ENCODE results near the gene ACTG1. TPM values are rescaled to one million over a fixed set of nuclear protein-coding genes. Genes with fewer than 3 reads are reported as not detected.

ACTG1 gene
- total RNA-seq, 1 experiment from 2014 or later, result 1,461 TPM

- BruUV-seq (replicated peaks), result no TSS peak
- no peak for TF ChIP-seq CTCF (IDR thresholded peaks at IDR 0.05; ENCODE audit: unreplicated experiment)
- H3K36me3 Mint-ChIP-seq (ENCODE audit: insufficient read depth, unreplicated experiment), result peaks cover 47% of the 10 kb centered on the region
- no peaks in the 10 kb centered on the region for H3K27me3 Mint-ChIP-seq (ENCODE audit: insufficient read depth, unreplicated experiment)
- peak overlapping the region; percentile 89 for H3K27ac Mint-ChIP-seq (ENCODE audit: low read depth, unreplicated experiment)
- POLR2A ChIA-PET, result interaction anchor here (0.5 to 9.4 kb wide), 15 partner anchors 9 to 275 kb away, joined by 3 to 169 read pairs (median 4); partner anchors contain the start of genes BAHCC1, FAAP100, NDUFAF8 and SLC38A10
- H3K9me3 Mint-ChIP-seq (ENCODE audit: unreplicated experiment), result no peaks in the 10 kb centered on the region
- intact Hi-C loops (cut with micrococcal nuclease), result loop anchor here (2.0 kb wide), 1 partner anchor 87 kb away; no protein-coding TSS in a partner anchor
- CTCF ChIA-PET, result interaction anchor here (0.6 kb wide), 2 partner anchors 82 to 88 kb away, joined by 3 read pairs; no protein-coding TSS in a partner anchor
- H3K4me1 Mint-ChIP-seq (ENCODE audit: insufficient read depth, unreplicated experiment), result peaks cover 23% of the 10 kb centered on the region
- peak overlapping the region; percentile 92 for H3K4me3 Mint-ChIP-seq (ENCODE audit: unreplicated experiment)
- peak; percentile 81 for DNase-seq (ENCODE audit: unreplicated experiment)
Measured at GRCh38 chr17:81513753-81514488, 1.3 kb upstream of the ACTG1 start.

- TF ChIP-seq CTCF (IDR thresholded peaks at IDR 0.05; ENCODE audit: unreplicated experiment), result no peak
- Mint-ChIP-seq H3K36me3 (ENCODE audit: insufficient read depth, unreplicated experiment) (peaks cover 52% of the 10 kb centered on the region), H3K4me3 (ENCODE audit: unreplicated experiment) (peak overlapping the region; percentile 92), H3K27ac (ENCODE audit: low read depth, unreplicated experiment) (peak overlapping the region; percentile 89), H3K27me3 (ENCODE audit: insufficient read depth, unreplicated experiment) (no peaks in the 10 kb centered on the region), H3K9me3 (ENCODE audit: unreplicated experiment) (no peaks in the 10 kb centered on the region), H3K4me1 (ENCODE audit: insufficient read depth, unreplicated experiment) (peaks cover 25% of the 10 kb centered on the region)
- no TSS peak for BruUV-seq (replicated peaks)
- ChIA-PET POLR2A (interaction anchor here (0.5 to 9.4 kb wide), 10 partner anchors 39 to 274 kb away, joined by 3 to 169 read pairs (median 6); partner anchors contain the start of genes BAHCC1, FAAP100, NDUFAF8 and SLC38A10), CTCF (interaction anchor here (0.6 kb wide), 1 partner anchor 82 kb away, joined by 3 read pairs; no protein-coding TSS in a partner anchor)
- intact Hi-C loops (cut with micrococcal nuclease), result loop anchor here (2.0 kb wide), 1 partner anchor 87 kb away; no protein-coding TSS in a partner anchor
- peak; percentile 74 for DNase-seq (ENCODE audit: unreplicated experiment)
Measured at GRCh38 chr17:81513372-81513752, 763 bp upstream of the ACTG1 start.

GRCh38 chr17:81511804-81512561, 616 bp downstream of the ACTG1 start:
- Mint-ChIP-seq H3K27me3 (ENCODE audit: insufficient read depth, unreplicated experiment) (no peaks in the 10 kb centered on the region), H3K4me3 (ENCODE audit: unreplicated experiment) (peak overlapping the region; percentile 92), H3K27ac (ENCODE audit: low read depth, unreplicated experiment) (peak overlapping the region; percentile 91), H3K36me3 (ENCODE audit: insufficient read depth, unreplicated experiment) (peaks cover 62% of the 10 kb centered on the region), H3K4me1 (ENCODE audit: insufficient read depth, unreplicated experiment) (peaks cover 25% of the 10 kb centered on the region), H3K9me3 (ENCODE audit: unreplicated experiment) (no peaks in the 10 kb centered on the region)
- POLR2A ChIA-PET, result interaction anchor here (0.6 to 9.4 kb wide), 12 partner anchors 40 to 417 kb away, joined by 3 to 169 read pairs (median 3); partner anchors contain the start of genes BAHCC1, FAAP100, NDUFAF8 and NPB
- intact Hi-C loops (cut with micrococcal nuclease), result loop anchor here (2.0 kb wide), 1 partner anchor 89 kb away; no protein-coding TSS in a partner anchor
- no peak for TF ChIP-seq CTCF (IDR thresholded peaks at IDR 0.05; ENCODE audit: unreplicated experiment)
- no peak for DNase-seq (ENCODE audit: unreplicated experiment)
- CTCF ChIA-PET, result interaction anchor here (0.8 kb wide), 1 partner anchor 39 kb away, joined by 3 read pairs; no protein-coding TSS in a partner anchor
- BruUV-seq (replicated peaks), result TSS peak; percentile 62

- DNase-seq (ENCODE audit: unreplicated experiment), result no peak
- H3K27ac Mint-ChIP-seq (ENCODE audit: low read depth, unreplicated experiment), result peak overlapping the region; percentile 91
- H3K4me3 Mint-ChIP-seq (ENCODE audit: unreplicated experiment), result peak overlapping the region; percentile 92
- H3K9me3 Mint-ChIP-seq (ENCODE audit: unreplicated experiment), result no peaks in the 10 kb centered on the region
- ChIA-PET CTCF (interaction anchor here (0.9 kb wide), 1 partner anchor 91 kb away, joined by 3 read pairs; no protein-coding TSS in a partner anchor), POLR2A (interaction anchor here (0.6 to 9.4 kb wide), 9 partner anchors 23 to 272 kb away, joined by 3 to 169 read pairs (median 4); partner anchors contain the start of genes BAHCC1, FAAP100 and HGS)
- intact Hi-C loops (cut with micrococcal nuclease), result no loop called here
- peaks cover 25% of the 10 kb centered on the region for H3K4me1 Mint-ChIP-seq (ENCODE audit: insufficient read depth, unreplicated experiment)
- TF ChIP-seq CTCF (IDR thresholded peaks at IDR 0.05; ENCODE audit: unreplicated experiment), result no peak
- H3K36me3 Mint-ChIP-seq (ENCODE audit: insufficient read depth, unreplicated experiment), result peaks cover 67% of the 10 kb centered on the region
- no peaks in the 10 kb centered on the region for H3K27me3 Mint-ChIP-seq (ENCODE audit: insufficient read depth, unreplicated experiment)
- no TSS peak for BruUV-seq (replicated peaks)
Measured at GRCh38 chr17:81511554-81511803, 1.1 kb downstream of the ACTG1 start.
